ENCODE results near the gene LHFPL3. TPM values are rescaled to one million over a fixed set of nuclear protein-coding genes. Genes with fewer than 3 reads are reported as not detected.

Gene LHFPL3
- polyA plus RNA-seq, 2 of the 4 experiments (the other 2 are of a cell fraction): not detected

- TF ChIP-seq ESRRA (IDR thresholded peaks at IDR 0.05; ENCODE audit: borderline replicate concordance, low read length) (no peak), FOXS1 (CRISPR knock-in tag; IDR thresholded peaks at IDR 0.05) (no peak), POLR2A (IDR thresholded peaks at IDR 0.05; ENCODE audit: low read length) (no peak), HOXB5 (CRISPR knock-in tag; IDR thresholded peaks at IDR 0.05) (no peak), REST (IDR thresholded peaks at IDR 0.05) (no peak), USF2 (IDR thresholded peaks at IDR 0.05) (peak; percentile 72), MAX (IDR thresholded peaks at IDR 0.05) (peak; percentile 81)
These were observed 555.5 kb downstream of the LHFPL3 start (continued) for GRCh38 chr7:104883718-104884452.

- Histone ChIP-seq H3K4me2 (no peak overlapping the region), H3K27ac (no peak overlapping the region), H3K4me3 (no peak overlapping the region), H3K4me1 (0 out of 3 replicates have a peak, but pooled peaks cover 4% of the 10 kb centered on the region), H3K9me3 (no peaks in the 10 kb centered on the region)
- 45% methylated on average over 4 of the region's 4 CpGs for WGBS (ENCODE audit: missing lambda C conversion rate)
- ATAC-seq (no peak), DNase-seq (ENCODE audit: low read depth in 1 of 2, low spot score in 1 of 2) (no peak), FAIRE-seq (no peak)
- no peak for TF ChIP-seq MYC (IDR thresholded peaks at IDR 0.05; ENCODE audit: borderline replicate concordance, low read length)
- TF ChIP-seq BHLHE40 (IDR thresholded peaks at IDR 0.05; ENCODE audit: low read depth, low read length): no peak
- TF ChIP-seq CTCF (IDR thresholded peaks at IDR 0.05): no peak
- TF ChIP-seq NR3C1 (IDR thresholded peaks at IDR 0.05): no peak
- TF ChIP-seq MAX (IDR thresholded peaks at IDR 0.05): no peak
- no peak for TF ChIP-seq FOSL2 (IDR thresholded peaks at IDR 0.05)
- no peak for TF ChIP-seq FOSL2 (CRISPR knock-in tag; IDR thresholded peaks at IDR 0.05)
- no peak for TF ChIP-seq GATA3 (IDR thresholded peaks at IDR 0.05; ENCODE audit: borderline replicate concordance)
- no peak for TF ChIP-seq SREBF2 (IDR thresholded peaks at IDR 0.05)
- no peak for TF ChIP-seq CHD2 (IDR thresholded peaks at IDR 0.05; ENCODE audit: low read length, partially characterized antibody)
- no peak for TF ChIP-seq KDM1A (IDR thresholded peaks at IDR 0.05; ENCODE audit: low read depth)
- no peak for TF ChIP-seq SMC3 (IDR thresholded peaks at IDR 0.05)
- TF ChIP-seq TFCP2L1 (CRISPR knock-in tag; IDR thresholded peaks at IDR 0.05): no peak
- no peak for TF ChIP-seq USF2 (IDR thresholded peaks at IDR 0.05)
- TF ChIP-seq RNF2 (IDR thresholded peaks at IDR 0.05; ENCODE audit: borderline replicate concordance, low read depth): no peak
- no peak for TF ChIP-seq CBX8 (IDR thresholded peaks at IDR 0.05)
- no peak for TF ChIP-seq ESRRA (IDR thresholded peaks at IDR 0.05; ENCODE audit: borderline replicate concordance, low read length)
- TF ChIP-seq FOXS1 (CRISPR knock-in tag; IDR thresholded peaks at IDR 0.05): no peak
- TF ChIP-seq EHMT2 (IDR thresholded peaks at IDR 0.05; ENCODE audit: low read depth): no peak
- ChIA-PET CTCF (interaction anchor here (1.9 kb wide), 1 partner anchor 27 kb away, joined by 4 read pairs; no protein-coding TSS in a partner anchor), POLR2A (no interaction called here)
These were observed 558.2 kb downstream of the LHFPL3 start for GRCh38 chr7:104886651-104887050.
